Gastrocnemius medialis (tissue), 4 donors: ENCODE measurements around the gene ZDHHC18.

Source experiments
- CTCF ChIP-seq, 5 experiments: fragments of 450-650 bp in 3 of 5; fragments of 200-600 bp in 2 of 5; sonication (generic) in 2 of 5; IDR thresholded peaks in 4 of 5; conservative IDR thresholded peaks in 1 of 5; 1 replicate in 4 of 5; 2 replicates in 1 of 5; pipeline ENCODE4 v1.5.1; 2016 to 2019; ENCODE audit warnings: antibody characterized with exemption in 5 of 5, mild to moderate bottlenecking in 3 of 5, moderate library complexity in 3 of 5
- POLR2A ChIP-seq, 2 donors: fragments of 450-650 bp; IDR thresholded peaks; one replicate each; pipeline ENCODE4 v1.6.1; 2017; ENCODE audit warnings: antibody characterized with exemption in 2 of 2, mild to moderate bottlenecking in 2 of 2, moderate library complexity in 2 of 2

DNA sequence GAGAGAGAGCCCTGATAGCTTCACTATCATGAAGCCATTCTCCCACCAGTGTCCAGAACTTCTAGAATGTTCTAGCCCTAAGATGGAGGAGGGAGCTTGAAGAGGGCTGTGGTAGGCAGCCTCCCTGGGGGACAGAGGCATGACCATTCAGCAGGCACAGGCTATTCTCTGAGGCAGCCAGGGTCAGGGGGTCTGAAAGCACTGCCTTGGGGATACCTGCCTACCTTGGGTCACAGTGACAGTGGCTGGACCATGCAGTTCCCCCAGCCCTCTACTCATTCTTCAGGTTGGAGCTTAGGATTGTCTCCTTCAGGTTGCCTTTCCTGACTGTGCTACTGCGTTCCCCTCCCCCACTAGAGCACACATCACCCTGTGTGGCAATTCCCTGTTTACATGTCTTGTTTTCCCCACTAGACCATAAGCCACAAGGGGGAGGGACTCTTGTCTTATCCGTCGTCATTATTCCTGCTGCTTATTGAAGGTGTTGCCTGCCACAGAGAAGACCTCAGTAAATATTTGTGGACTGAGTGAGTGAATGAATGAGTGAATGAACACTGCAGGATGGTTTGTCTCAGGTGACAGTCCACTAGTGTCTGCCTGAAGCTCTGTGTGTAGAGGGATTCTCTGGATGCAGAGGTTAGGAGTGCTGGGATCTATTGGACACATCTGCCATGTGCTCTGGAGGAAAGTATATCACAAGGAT lies 5.2 kb downstream of the ZDHHC18 start:
- TF ChIP-seq CTCF (IDR thresholded peaks at IDR 0.05 in 4 of 5, conservative IDR thresholded peaks at IDR 0.05 in 1 of 5) = no peak
- TF ChIP-seq POLR2A (IDR thresholded peaks at IDR 0.05) = no peak
